HepG2 (cell line): ENCODE results near the gene NYNRIN.

ENCODE experiments used
- CHD2 ChIP-seq: IDR thresholded peaks from 2 replicates; pipeline ENCODE4 v1.6.1; 2011; ENCODE audit warnings: low read depth, low read length, improper control_type of control experiment
- PRMT3 ChIP-seq: sonication (generic); formaldehyde crosslinking; IDR thresholded peaks from 2 replicates; pipeline ENCODE4 v1.8.1; 2022; ENCODE audit warnings: low read depth, mild to moderate bottlenecking, moderate library complexity, missing genetic modification reagents, borderline replicate concordance
- RBFOX2 ChIP-seq: fragments of 200-400 bp; formaldehyde crosslinking; IDR thresholded peaks from 2 replicates; pipeline ENCODE4 v1.6.1; 2017; ENCODE audit warnings: low read depth, mild to moderate bottlenecking, low read length
- RFXAP ChIP-seq: sonication (generic); formaldehyde crosslinking; IDR thresholded peaks from 2 replicates; pipeline ENCODE4 v1.4.0; 2020; ENCODE audit warnings: missing genetic modification reagents, borderline replicate concordance

DNA sequence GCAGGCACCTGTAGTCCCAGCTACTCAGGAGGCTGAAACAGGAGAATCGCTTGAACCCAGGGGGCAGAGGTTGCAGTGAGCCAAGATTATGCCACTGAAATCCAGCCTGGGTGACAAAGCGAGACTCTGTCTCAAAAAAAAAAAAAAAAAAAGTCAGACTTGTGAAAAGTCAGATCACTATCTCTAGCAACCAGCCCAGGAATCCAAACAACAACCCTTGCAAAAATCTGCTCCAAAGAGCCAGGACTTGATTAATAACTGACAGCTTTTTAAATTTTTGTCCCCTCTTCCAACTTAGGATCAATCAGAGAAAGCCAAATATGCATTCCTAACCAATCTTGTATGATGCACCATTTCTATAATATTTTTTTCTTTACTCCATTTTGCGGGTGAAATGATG lies 38.5 kb upstream of the NYNRIN start:
- TF ChIP-seq RBFOX2 (no peak), RFXAP (CRISPR knock-in tag) (no peak), PRMT3 (CRISPR knock-in tag) (no peak), CHD2 (no peak)
